Lung (tissue), 16 donors: Measurements from ENCODE around the gene BNIP3. TPM values are rescaled to one million over a fixed set of nuclear protein-coding genes. Genes with fewer than 3 reads are reported as not detected.

Source experiments
- ATAC-seq: fragments of 200-7000 bp; cut with Tn5 transposase; one replicate; pipeline ENCODE4 v1.9.1; 2020; ENCODE audit warnings: moderate number of reproducible peaks; ENCODE audit not compliant: insufficient read depth, low FRiP score
- DNase-seq, 3 donors: peaks; one replicate each; pipeline ENCODE4 v3.0.0-alpha.2; 2013 to 2017
- H3K27ac ChIP-seq, 2 donors: one replicate each; pipeline ENCODE4 v1.5.1; 2013; ENCODE audit warnings: mild to moderate bottlenecking in 2 of 2, moderate library complexity in 2 of 2, control low read depth in 1 of 2, inconsistent platforms in 1 of 2, low read depth in 1 of 2, low read length in 1 of 2
- H3K27me3 ChIP-seq, 3 donors: one replicate each; pipeline ENCODE4 v1.5.1; 2013; ENCODE audit warnings: low read length in 2 of 3; ENCODE audit not compliant: control insufficient read depth in 3 of 3, insufficient read depth in 3 of 3
- H3K36me3 ChIP-seq, 4 donors: one replicate each; pipeline ENCODE4 v1.5.1; 2013; ENCODE audit warnings: low read length in 4 of 4, mild to moderate bottlenecking in 1 of 4, moderate library complexity in 1 of 4; ENCODE audit not compliant: control insufficient read depth in 4 of 4, insufficient read depth in 4 of 4
- H3K4me1 ChIP-seq, 5 donors: one replicate each; pipeline ENCODE4 v1.5.1; 2013; ENCODE audit warnings: low read length in 5 of 5, mild to moderate bottlenecking in 2 of 5, moderate library complexity in 1 of 5; ENCODE audit not compliant: control insufficient read depth in 5 of 5, insufficient read depth in 5 of 5
- H3K4me3 ChIP-seq: one replicate; pipeline ENCODE4 v1.5.1; 2013; ENCODE audit warnings: mild to moderate bottlenecking, control low read depth, moderate library complexity
- H3K9ac ChIP-seq, 2 donors: one replicate each; pipeline ENCODE4 v1.5.1; 2013; ENCODE audit warnings: low read length in 2 of 2, control low read depth in 1 of 2; ENCODE audit not compliant: insufficient read depth in 1 of 2
- H3K9me3 ChIP-seq, 4 donors: one replicate each; pipeline ENCODE4 v1.5.1; 2013; ENCODE audit warnings: low read length in 3 of 4, mild to moderate bottlenecking in 1 of 4, moderate library complexity in 1 of 4; ENCODE audit not compliant: control insufficient read depth in 4 of 4, insufficient read depth in 3 of 4
- CTCF ChIP-seq: IDR thresholded peaks from 2 replicates; pipeline ENCODE4 v1.5.1; 2012; ENCODE audit warnings: mild to moderate bottlenecking; ENCODE audit errors: control extremely low read depth, extremely low read depth
- WGBS, 2 donors: extraction: QIAGEN DNeasy Blood & Tissue Kit; methylation state at CpG; one replicate each; pipeline ENCODE4 v1.1.7; 2013; 5-methylcytosine and 5-hydroxymethylcytosine counted together
- long read RNA-seq, 5 donors: transcript quantifications; one replicate each; lab custom pipeline, GENCODE V29; 2026
- polyA plus RNA-seq, 2 donors: library from polyadenylated mRNA; stranded (reverse); fragments of 200-250 nt; gene quantifications; one replicate each; pipeline ENCODE4 v1.2.1, GENCODE V29; 2013
- total RNA-seq, 2 donors: library from RNA; depleted of rRNA in 1 of 2; stranded (reverse); fragments of >200 nt in 1 of 2; gene quantifications; one replicate each; pipeline ENCODE4 v1.2.1, GENCODE V29; 2014 to 2021
- donor health status: control.
- donor health status: control.
- donor health status: Bipolar disorder and iron deficiency.
- donor health status: healthy.
- donor health status: DM: yes; HTN: yes; CAD: no.

BNIP3 gene, protein sequence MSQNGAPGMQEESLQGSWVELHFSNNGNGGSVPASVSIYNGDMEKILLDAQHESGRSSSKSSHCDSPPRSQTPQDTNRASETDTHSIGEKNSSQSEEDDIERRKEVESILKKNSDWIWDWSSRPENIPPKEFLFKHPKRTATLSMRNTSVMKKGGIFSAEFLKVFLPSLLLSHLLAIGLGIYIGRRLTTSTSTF
- 10 to 100 TPM; 29.9 to 38.4 TPM for total RNA-seq
- polyA plus RNA-seq: 10 to 100 TPM; 20.4 to 31.7 TPM
- long read RNA-seq, donor 1, transcript BNIP3-201 (6 exons, 2,861 nt): major isoform, 15 of 26 reads
- long read RNA-seq, donor 1, partial matches to known transcripts: 5 of 26 reads
- long read RNA-seq, donor 1, other reads (novel, unspliced or antisense): 0 of 26 reads
- long read RNA-seq, donor 2, transcript BNIP3-201 (6 exons, 2,861 nt): major isoform, 6 of 7 reads
- long read RNA-seq, donor 2, partial matches to known transcripts: 0 of 7 reads
- long read RNA-seq, donor 2, other reads (novel, unspliced or antisense): 0 of 7 reads
- long read RNA-seq, donor 3, transcript BNIP3-201 (6 exons, 2,861 nt): major isoform, 10 of 13 reads
- long read RNA-seq, donor 3, partial matches to known transcripts: 0 of 13 reads
- long read RNA-seq, donor 3, other reads (novel, unspliced or antisense): 0 of 13 reads
- long read RNA-seq, donor 4, transcript BNIP3-201 (6 exons, 2,861 nt): major isoform, 8 of 9 reads
- long read RNA-seq, donor 4, partial matches to known transcripts: 0 of 9 reads
- long read RNA-seq, donor 4, other reads (novel, unspliced or antisense): 0 of 9 reads
- long read RNA-seq, donor 5, transcript BNIP3-201 (6 exons, 2,861 nt): major isoform, 19 of 24 reads
- long read RNA-seq, donor 5, partial matches to known transcripts: 0 of 24 reads
- long read RNA-seq, donor 5, other reads (novel, unspliced or antisense): 0 of 24 reads

DNA sequence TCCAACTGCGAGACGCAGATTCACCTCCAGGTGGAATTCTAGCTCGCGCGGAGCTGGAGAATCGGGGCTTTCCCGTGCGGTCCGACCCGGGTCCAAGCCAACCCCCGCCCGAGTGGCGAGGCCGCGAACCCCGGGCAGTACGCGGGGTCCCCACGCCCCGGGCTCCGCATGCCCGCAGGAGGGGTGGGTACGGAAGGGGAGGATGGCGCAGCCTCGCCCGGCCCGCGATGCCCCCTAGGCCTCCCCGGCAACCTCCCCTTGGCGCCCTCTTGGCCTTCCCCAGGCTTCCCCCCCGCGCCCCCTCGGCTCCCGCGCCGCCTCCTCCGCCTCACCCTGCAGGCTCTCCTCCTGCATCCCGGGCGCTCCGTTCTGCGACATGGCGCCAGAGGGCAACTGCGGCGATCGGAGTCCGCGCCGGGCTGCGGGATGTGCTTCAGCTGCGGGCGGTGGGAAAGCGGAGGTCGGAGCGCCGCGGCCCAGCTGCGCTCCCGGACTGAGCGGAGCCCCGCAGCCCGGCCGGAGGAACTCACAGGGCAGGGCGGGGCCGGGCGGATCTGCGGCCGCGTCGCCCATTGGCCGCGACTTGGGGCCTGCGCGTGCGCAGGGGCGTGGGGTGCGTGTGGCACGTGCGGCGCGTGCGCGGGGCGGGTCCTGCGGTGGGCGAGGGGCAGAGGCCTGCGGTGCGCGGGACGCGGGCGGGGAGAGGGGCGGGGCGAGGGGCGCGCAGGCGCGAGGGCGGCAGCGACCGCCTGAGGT, at the start of gene BNIP3:
BNIP3 (minus strand) TSS at position 495 of the 756 bp plus-strand sequence; CDS start at position 378, 117 bp downstream.
- 0% methylated on average over 58 to 100 of the region's 100 CpGs for WGBS, 2 donors
- Histone ChIP-seq H3K9ac (peak within 1 kb of the TSS; percentile 75 to 77), H3K27ac (peak within 1 kb of the TSS; percentile 80 to 86), H3K4me3 (peak within 1 kb of the TSS; percentile 84), H3K9me3 (peaks cover 0 to 2% (median 0%) of the 10 kb centered on the region in 4 donors), H3K27me3 (no peaks in the 10 kb centered on the region), H3K36me3 (peaks cover 0 to 4% (median 0%) of the 10 kb centered on the region in 4 donors), H3K4me1 (peaks cover 5 to 18% (median 8%) of the 10 kb centered on the region in 5 donors)
- no peak for TF ChIP-seq CTCF
- peak; percentile 91 for ATAC-seq
- peak; percentile 97 to 98 (median 98) for DNase-seq

DNA sequence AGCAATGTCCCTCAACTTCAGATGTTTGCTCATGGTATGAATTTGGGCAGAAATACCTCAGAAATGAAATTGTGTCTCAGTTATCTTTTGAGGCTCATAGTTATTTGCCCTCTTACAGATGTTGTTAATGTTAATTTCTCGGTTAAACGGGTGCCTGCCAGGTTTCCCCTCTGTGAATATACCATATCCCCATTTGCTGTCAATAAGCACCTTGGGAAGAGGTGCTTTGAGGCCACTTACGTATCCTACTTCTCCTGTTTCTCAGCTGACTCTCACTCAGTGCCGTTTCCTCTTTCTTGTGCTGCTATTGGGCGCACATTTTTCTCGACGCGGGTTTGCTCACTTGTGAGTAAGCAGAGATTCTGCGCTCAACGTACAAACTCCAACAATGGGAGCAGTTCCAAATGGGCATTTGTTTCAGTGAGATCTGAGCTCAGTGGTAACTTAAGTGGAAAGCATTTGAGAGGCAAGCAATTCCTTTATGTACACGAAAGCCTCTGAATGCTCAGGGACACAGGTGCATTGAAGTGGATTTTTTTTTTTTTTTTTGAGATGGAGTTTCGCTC, 49.3 kb upstream of the BNIP3 start:
- TF ChIP-seq CTCF: no peak
- no peaks in the 10 kb centered on the region for H3K36me3 ChIP-seq
- ATAC-seq (no peak), DNase-seq (peak in 2 of 3 donors; percentile 42 to 60)
- no peak overlapping the region for H3K4me3 ChIP-seq
- WGBS, 2 donors: 58 to 70% methylated on average over 12 of the region's 12 CpGs
- no peak overlapping the region for H3K27ac ChIP-seq
- peaks cover 0 to 6% (median 0%) of the 10 kb centered on the region in 4 donors for H3K9me3 ChIP-seq
- H3K4me1 ChIP-seq: peaks cover 0 to 3% (median 0%) of the 10 kb centered on the region in 5 donors
- peaks cover 7 to 62% (median 40%) of the 10 kb centered on the region in 3 donors for H3K27me3 ChIP-seq
- H3K9ac ChIP-seq: no peak overlapping the region

DNA sequence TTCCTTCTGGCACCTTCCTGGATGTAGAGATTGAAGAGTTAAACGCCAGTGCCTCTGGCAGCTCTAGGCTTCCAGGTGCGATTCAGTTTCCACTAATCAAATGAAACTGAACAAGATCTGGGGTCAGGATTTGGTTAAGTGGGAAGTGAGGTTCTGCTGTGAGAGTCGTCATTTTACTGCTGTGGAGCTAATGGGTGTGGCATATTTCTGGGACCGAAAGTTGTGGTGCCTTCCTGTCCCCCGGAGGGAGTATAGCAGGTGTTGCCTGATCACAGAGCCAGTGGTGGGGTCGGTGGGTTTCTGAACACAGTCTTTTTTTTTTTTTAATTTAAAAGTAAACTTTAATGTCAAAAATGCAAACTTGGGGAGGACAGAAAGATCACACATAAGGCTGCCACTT, 47.0 kb upstream of the BNIP3 start:
- ATAC-seq (no peak), DNase-seq (no peak)
- Histone ChIP-seq H3K9me3 (peaks cover 0 to 3% (median 0%) of the 10 kb centered on the region in 4 donors), H3K27ac (no peak overlapping the region), H3K36me3 (no peaks in the 10 kb centered on the region), H3K4me1 (peaks cover 0 to 3% (median 0%) of the 10 kb centered on the region in 5 donors), H3K27me3 (peaks cover 3 to 56% (median 35%) of the 10 kb centered on the region in 3 donors), H3K9ac (no peak overlapping the region), H3K4me3 (no peak overlapping the region)
- 47 to 64% methylated on average over 6 of the region's 6 CpGs for WGBS, 2 donors
- no peak for TF ChIP-seq CTCF
